Left cardiac atrium (tissue), 4 donors: ENCODE measurements around the gene LCE2A. TPM values are rescaled to one million over a fixed set of nuclear protein-coding genes. Genes with fewer than 3 reads are reported as not detected.
"Not testable (repeated sequence)": the region's sequence is repeated elsewhere in the genome, so short reads cannot be mapped to it uniquely, and the experiment has no call there.

ENCODE experiments used
- ATAC-seq, 2 donors: fragments of 200-7000 bp; cut with Tn5 transposase; one replicate each; pipeline ENCODE4 v1.9.1; 2020; ENCODE audit warnings: mild to moderate bottlenecking in 2 of 2, moderate library complexity in 2 of 2
- DNase-seq: peaks from one replicate; pipeline ENCODE4 v3.0.0-alpha.2; 2020
- intact Hi-C, 2 donors: fragments of 100-400 bp; cut with DNase I; formaldehyde crosslinking; loops; one replicate each; pipeline versions ENCODE4 v1.14.1 to v1.15.1; 2022 to 2023
- long read RNA-seq: library from polyadenylated mRNA; unstranded; transcript quantifications from one replicate; pipeline ENCODE4 v2.0.0, GENCODE V29; 2021
- total RNA-seq, 2 donors: library from RNA; stranded (reverse); fragmentation: NEBNext Ultra II Directional; extraction: Animal tissue kit (Norgen Biotek cat#: 25700); gene quantifications; one replicate each; pipeline ENCODE4 v1.2.1, GENCODE V29; 2021
- donor health status: DM: no; HTN: yes; CAD: no.
- donor health status: DM: no; HTN: yes; CAD: no; lungs with severe emphysema.
- donor health status: DM: yes; HTN: yes; CAD: no.
- donor health status: Dilated cardiomyopathy.

The LCE2A gene
- total RNA-seq = not detected
- long read RNA-seq = 0 reads

GRCh38 chr1:152697701-152698600 is at the start of gene LCE2A:
LCE2A (plus strand) TSS chr1:152698345; CDS start chr1:152698902, 557 bp downstream.
- intact Hi-C loops = no loop called here
- DNase-seq (no peak), ATAC-seq (no peak)

- intact Hi-C loops = no loop called here
- DNase-seq (no peak), ATAC-seq (no peak)
These were observed 44.0 kb upstream of the LCE2A start for GRCh38 chr1:152654110-152654509.

- intact Hi-C loops = no loop called here
- no peak for DNase-seq
- no peak for ATAC-seq
These were observed 41.7 kb upstream of the LCE2A start for GRCh38 chr1:152656459-152656858.

- no peak for DNase-seq
- intact Hi-C loops = no loop called here
- ATAC-seq = no peak
These were observed 40.5 kb upstream of the LCE2A start for GRCh38 chr1:152657677-152658076.

GRCh38 chr1:152658649-152659048 is 39.5 kb upstream of the LCE2A start:
- no peak for DNase-seq
- intact Hi-C loops = no loop called here
- no peak for ATAC-seq

- ATAC-seq (no peak), DNase-seq (no peak)
- intact Hi-C loops = no loop called here
These were observed 35.0 kb upstream of the LCE2A start, which contains the start of gene LCE2D for GRCh38 chr1:152663098-152663497. LCE2D (plus strand) TSS chr1:152663380; CDS start chr1:152664106, 726 bp downstream.

GRCh38 chr1:152666171-152666570 is 32.0 kb upstream of the LCE2A start:
- ATAC-seq, DNase-seq, intact Hi-C loops: not testable (repeated sequence)

GRCh38 chr1:152667648-152668047 is 30.5 kb upstream of the LCE2A start:
- intact Hi-C loops = no loop called here
- ATAC-seq (no peak), DNase-seq (no peak)

GRCh38 chr1:152673016-152673415 is 25.1 kb upstream of the LCE2A start:
- DNase-seq (no peak), ATAC-seq (no peak)
- intact Hi-C loops = no loop called here

- ATAC-seq, DNase-seq, intact Hi-C loops: not testable (repeated sequence)
These were observed 23.2 kb upstream of the LCE2A start, which contains the start of gene LCE2C for GRCh38 chr1:152674983-152675382. LCE2C (plus strand) TSS chr1:152675279; CDS start chr1:152676016, 737 bp downstream.

GRCh38 chr1:152679459-152679858 is 18.7 kb upstream of the LCE2A start:
- DNase-seq (no peak), ATAC-seq (no peak)
- intact Hi-C loops = no loop called here

- ATAC-seq = no peak
- no peak for DNase-seq
- intact Hi-C loops = no loop called here
These were observed 16.5 kb upstream of the LCE2A start for GRCh38 chr1:152681616-152682015.

GRCh38 chr1:152683846-152684245 is 14.3 kb upstream of the LCE2A start:
- ATAC-seq = no peak

GRCh38 chr1:152685823-152686222 is 12.3 kb upstream of the LCE2A start, which contains the start of gene LCE2B:
LCE2B (plus strand) TSS chr1:152686123; CDS start chr1:152686844, 721 bp downstream.
- DNase-seq, intact Hi-C loops, ATAC-seq: not testable (repeated sequence)

More at GRCh38 chr1:152683846-152684245, 14.3 kb upstream of the LCE2A start:
- intact Hi-C loops = no loop called here
- no peak for DNase-seq

GRCh38 chr1:152699746-152700145 is 1.6 kb downstream of the LCE2A start:
- intact Hi-C loops = no loop called here

GRCh38 chr1:152707860-152708259 is 9.7 kb downstream of the LCE2A start, which contains the start of gene LCE4A:
LCE4A (plus strand) TSS chr1:152708160; CDS start chr1:152709076, 916 bp downstream.
- ATAC-seq (no peak), DNase-seq (no peak)
- intact Hi-C loops = no loop called here

More at GRCh38 chr1:152699746-152700145, 1.6 kb downstream of the LCE2A start:
- ATAC-seq (no peak), DNase-seq (no peak)

GRCh38 chr1:152718238-152718637 is 20.1 kb downstream of the LCE2A start:
- intact Hi-C loops = no loop called here
- DNase-seq = no peak
- no peak for ATAC-seq

GRCh38 chr1:152725261-152725660 is 27.1 kb downstream of the LCE2A start:
- DNase-seq (no peak), ATAC-seq (no peak)
- intact Hi-C loops = no loop called here

GRCh38 chr1:152728986-152729385 is 30.8 kb downstream of the LCE2A start:
- intact Hi-C loops = no loop called here
- ATAC-seq = no peak

GRCh38 chr1:152735648-152736047 is 37.5 kb downstream of the LCE2A start:
- DNase-seq (no peak), ATAC-seq (no peak)
- intact Hi-C loops = no loop called here

More at GRCh38 chr1:152728986-152729385, 30.8 kb downstream of the LCE2A start:
- no peak for DNase-seq
